DMS153 (cell line): Measurements from ENCODE around the gene UFC1.
"Not testable (repeated sequence)": the region's sequence is repeated elsewhere in the genome, so short reads cannot be mapped to it uniquely, and the experiment has no call there.

Experiments used
- DNase-seq: peaks from one replicate; lab custom pipeline; 2025; lab: John Stamatoyannopoulos, UW

UFC1 gene

GRCh38 chr1:161153682-161154337 is at the start of gene UFC1:
Gene UFC1 (plus strand): TSS chr1:161153978. CDS start chr1:161153998, 20 bp downstream.
- peak; percentile 88 for DNase-seq

- DNase-seq: no peak
Measured at GRCh38 chr1:161106431-161106830, 47.3 kb upstream of the UFC1 start.

GRCh38 chr1:161111117-161111516 is 42.7 kb upstream of the UFC1 start:
- DNase-seq: no peak

- DNase-seq: no peak
Measured at GRCh38 chr1:161111527-161111926, 42.3 kb upstream of the UFC1 start.

GRCh38 chr1:161113915-161114314 is 39.9 kb upstream of the UFC1 start:
- DNase-seq: no peak

GRCh38 chr1:161114556-161114955 is 39.2 kb upstream of the UFC1 start:
- DNase-seq: no peak

GRCh38 chr1:161115132-161115711 is 38.6 kb upstream of the UFC1 start:
- DNase-seq: no peak

GRCh38 chr1:161115961-161116360 is 37.8 kb upstream of the UFC1 start:
- not testable (repeated sequence) for DNase-seq

- DNase-seq: peak; percentile 58
Measured at GRCh38 chr1:161117759-161118581, 35.8 kb upstream of the UFC1 start, which contains the start of the genes NIT1 and PFDN2. Gene NIT1 (plus strand): TSS chr1:161118105. CDS start chr1:161118177, 72 bp downstream. Gene PFDN2 (minus strand): TSS chr1:161118037. CDS start chr1:161118026, 11 bp downstream.

GRCh38 chr1:161119092-161119903 is 34.5 kb upstream of the UFC1 start:
- no peak for DNase-seq

GRCh38 chr1:161121042-161121650 is 32.6 kb upstream of the UFC1 start:
- no peak for DNase-seq

- no peak for DNase-seq
Measured at GRCh38 chr1:161121834-161122233, 31.9 kb upstream of the UFC1 start.

GRCh38 chr1:161122967-161123366 is 30.8 kb upstream of the UFC1 start:
- no peak for DNase-seq

GRCh38 chr1:161127649-161128048 is 26.1 kb upstream of the UFC1 start:
- no peak for DNase-seq

- DNase-seq: no peak
Measured at GRCh38 chr1:161128591-161129420, 25.0 kb upstream of the UFC1 start.

- no peak for DNase-seq
Measured at GRCh38 chr1:161130266-161130665, 23.5 kb upstream of the UFC1 start.

- DNase-seq: no peak
Measured at GRCh38 chr1:161131523-161132409, 22.0 kb upstream of the UFC1 start.

GRCh38 chr1:161132410-161133219 is 21.2 kb upstream of the UFC1 start, which contains the start of gene DEDD:
Gene DEDD (minus strand): TSS chr1:161132667. CDS start chr1:161124462, 8,205 bp downstream.
- DNase-seq: peak; percentile 97
